SW 1271 (cell line): ENCODE results near the gene JAM3.
"Not testable (repeated sequence)": the region's sequence is repeated elsewhere in the genome, so short reads cannot be mapped to it uniquely, and the experiment has no call there.

Experiments used
- DNase-seq, 2 experiments: peaks; one replicate each; lab custom pipeline; 2025; lab: John Stamatoyannopoulos, UW

JAM3 gene

DNA sequence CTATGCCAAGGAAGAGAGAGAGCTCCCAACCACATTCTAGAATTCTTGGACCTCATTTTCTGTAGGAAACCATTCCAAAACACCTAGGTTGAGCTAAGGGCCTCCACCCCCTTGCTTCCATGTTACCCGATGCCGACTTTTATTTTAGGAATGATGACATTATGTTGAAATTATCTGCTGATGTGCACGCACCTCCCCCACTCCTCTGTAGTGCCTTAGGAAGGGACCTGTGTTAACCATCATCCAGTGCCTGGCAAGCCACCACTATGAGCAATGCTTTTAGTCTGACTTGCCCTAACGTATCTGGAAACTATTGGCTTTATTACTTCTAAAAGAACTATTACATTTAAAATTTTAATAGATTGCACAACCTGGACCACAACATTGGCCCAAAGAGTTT is 112.8 kb downstream of the JAM3 start:
- no peak for DNase-seq

DNA sequence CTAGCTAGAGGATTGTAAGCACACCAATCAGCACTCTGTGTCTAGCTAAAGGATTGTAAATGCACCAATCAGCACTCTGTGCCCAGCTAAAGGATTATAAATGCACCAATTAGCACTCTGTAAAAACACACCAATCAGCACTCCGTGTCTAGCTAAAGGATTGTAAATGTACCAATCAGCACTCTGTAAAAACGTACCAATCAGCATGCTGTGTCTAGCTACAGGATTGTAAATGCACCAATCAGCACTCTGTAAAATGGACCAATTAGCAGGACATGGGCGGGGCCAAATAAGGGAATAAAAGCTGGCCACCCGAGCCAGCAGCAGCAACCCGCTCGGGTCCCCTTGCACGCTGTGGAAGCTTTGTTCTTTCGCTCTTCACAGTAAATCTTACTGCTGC is 119.2 kb downstream of the JAM3 start:
- DNase-seq: not testable (repeated sequence)

DNA sequence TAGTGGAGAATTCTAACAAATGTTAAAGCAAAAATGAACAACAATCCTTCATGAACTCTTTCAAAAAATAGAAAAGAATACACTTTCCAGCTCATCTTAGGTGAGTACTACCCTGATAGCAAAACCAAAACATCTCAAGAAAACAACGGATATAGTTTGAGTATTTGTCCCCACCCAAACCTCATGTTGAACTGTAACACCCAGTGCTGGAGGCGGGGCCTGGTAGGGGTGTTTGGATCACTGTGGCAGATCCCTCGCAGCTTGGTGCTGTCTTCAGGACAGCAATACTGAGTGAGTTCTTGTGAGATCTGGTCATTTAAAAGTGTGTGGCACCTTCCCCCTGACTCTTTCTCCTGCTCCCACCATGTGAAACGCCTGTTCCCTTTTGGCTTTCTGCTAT is 127.9 kb downstream of the JAM3 start:
- no peak for DNase-seq

DNA sequence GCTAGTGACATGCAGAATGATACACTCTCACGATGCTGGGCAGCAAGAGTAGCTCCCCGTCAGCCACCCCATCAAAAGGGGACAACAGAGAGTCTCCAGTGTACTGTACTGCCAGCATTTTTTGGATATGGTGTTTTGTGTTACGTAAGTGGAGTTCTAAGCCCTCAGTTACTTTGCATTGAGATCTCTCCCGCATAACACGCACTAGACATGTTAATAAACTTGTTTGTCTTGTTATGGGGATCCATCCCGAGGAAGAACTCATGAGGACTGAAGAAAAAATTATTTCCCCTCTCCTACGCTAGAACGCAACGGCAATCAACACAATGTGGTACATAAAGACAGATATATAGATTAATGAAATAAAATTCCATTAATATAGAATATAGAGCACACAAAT is 130.7 kb downstream of the JAM3 start:
- no peak for DNase-seq

DNA sequence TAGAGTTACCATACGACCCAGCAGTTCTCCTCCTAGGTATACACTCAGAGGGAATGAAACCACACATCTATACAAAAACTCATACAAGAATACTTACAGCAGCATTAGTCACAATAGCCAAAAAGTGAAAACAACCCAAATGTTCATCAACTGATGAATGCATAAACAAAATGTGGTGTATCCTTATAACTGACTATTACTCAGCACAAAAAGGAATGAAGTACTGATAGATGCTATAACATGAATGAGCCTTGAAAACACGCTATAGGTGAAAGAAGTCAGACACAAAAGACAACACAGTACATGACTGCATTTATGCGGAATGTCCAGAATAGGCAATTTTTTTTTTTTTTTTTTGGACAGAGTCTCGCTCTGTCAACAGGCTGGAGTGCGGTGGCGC is 131.8 kb downstream of the JAM3 start:
- no peak for DNase-seq
